ENCODE results near the gene ST8SIA1. TPM values are rescaled to one million over a fixed set of nuclear protein-coding genes. Genes with fewer than 3 reads are reported as not detected.

Gene ST8SIA1
- total RNA-seq, 1 donor from 2014 or later: 8.5 TPM

DNA sequence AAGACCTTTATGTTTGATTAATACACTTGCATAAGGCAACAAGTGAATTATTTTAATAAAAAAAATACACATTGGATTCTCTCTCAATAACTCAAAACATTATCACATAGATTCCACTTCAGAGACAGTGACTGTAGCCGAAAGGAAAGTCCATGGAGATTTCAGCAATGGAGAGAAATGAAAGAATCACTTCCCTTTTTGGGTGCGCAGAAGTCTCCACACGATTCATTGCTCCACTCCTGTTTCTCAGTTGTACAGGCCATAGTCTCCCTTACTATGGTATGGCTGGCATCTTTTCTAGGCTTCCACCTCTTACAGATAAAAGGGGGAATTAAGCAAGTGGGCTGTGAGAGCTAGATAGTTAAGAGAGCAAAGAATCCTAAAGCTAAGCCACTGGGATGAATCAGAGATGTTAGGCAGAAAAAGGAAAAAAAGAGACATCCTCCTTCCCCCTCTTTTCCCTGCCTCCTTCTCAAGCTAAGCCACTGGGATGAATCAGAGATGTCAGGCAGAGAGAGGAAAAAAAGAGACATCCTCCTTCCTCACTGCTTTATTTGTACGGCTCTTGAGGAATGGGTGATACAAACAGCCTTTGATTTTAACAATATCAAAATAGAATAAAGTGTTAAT is 16.3 kb downstream of the ST8SIA1 start:
- no peak for TF ChIP-seq CTCF (IDR thresholded peaks at IDR 0.05)
- H3K4me1 ChIP-seq: peaks cover under 1% of the 10 kb centered on the region
- H3K36me3 ChIP-seq: no peaks in the 10 kb centered on the region
- H3K27ac ChIP-seq: no peak overlapping the region
- intact Hi-C loops (cut with DNase I): no loop called here
- H3K4me3 ChIP-seq: no peak overlapping the region
- H3K27me3 ChIP-seq: no peaks in the 10 kb centered on the region
- peak; percentile 56 for ATAC-seq
- no peaks in the 10 kb centered on the region for H3K9me3 ChIP-seq
- no peak for DNase-seq

DNA sequence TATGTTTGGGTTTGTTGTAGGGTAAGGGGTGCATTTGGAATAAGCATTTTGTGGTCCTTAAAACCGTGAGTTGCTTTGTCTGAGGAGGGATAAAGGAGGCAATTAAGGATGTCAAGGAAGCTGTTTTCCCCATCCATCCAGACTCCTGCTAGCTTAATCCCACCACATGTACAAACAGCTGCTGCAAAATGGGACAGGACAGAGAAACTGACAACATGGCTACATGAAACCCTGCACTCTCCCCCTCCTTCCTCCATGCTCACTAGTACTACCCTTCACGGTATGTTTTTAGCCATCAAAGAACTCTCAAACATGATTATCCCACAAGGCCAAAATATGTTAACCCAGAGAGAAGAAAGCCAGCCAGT is 20.6 kb downstream of the ST8SIA1 start:
- no peak overlapping the region for H3K27ac ChIP-seq
- intact Hi-C loops (cut with DNase I): no loop called here
- no peak for DNase-seq
- no peaks in the 10 kb centered on the region for H3K27me3 ChIP-seq
- H3K9me3 ChIP-seq: no peaks in the 10 kb centered on the region
- no peaks in the 10 kb centered on the region for H3K36me3 ChIP-seq
- no peak for TF ChIP-seq CTCF (IDR thresholded peaks at IDR 0.05)
- no peak for ATAC-seq
- no peak overlapping the region for H3K4me3 ChIP-seq
- peaks cover 4% of the 10 kb centered on the region for H3K4me1 ChIP-seq

- H3K4me3 ChIP-seq: no peak overlapping the region
- TF ChIP-seq CTCF (IDR thresholded peaks at IDR 0.05): no peak
- H3K9me3 ChIP-seq: no peaks in the 10 kb centered on the region
- H3K36me3 ChIP-seq: no peaks in the 10 kb centered on the region
- H3K4me1 ChIP-seq: peaks cover 4% of the 10 kb centered on the region
- H3K27ac ChIP-seq: no peak overlapping the region
- no peak for DNase-seq
- no peaks in the 10 kb centered on the region for H3K27me3 ChIP-seq
- intact Hi-C loops (cut with DNase I): no loop called here
- no peak for ATAC-seq
These were observed 21.1 kb downstream of the ST8SIA1 start for GRCh38 chr12:22313286-22313962.

- DNase-seq: no peak
These were observed 22.2 kb downstream of the ST8SIA1 start for GRCh38 chr12:22312336-22312735.

GRCh38 chr12:22310709-22311108 is 23.8 kb downstream of the ST8SIA1 start:
- ATAC-seq: no peak
- intact Hi-C loops (cut with DNase I): no loop called here

More at GRCh38 chr12:22312336-22312735, 22.2 kb downstream of the ST8SIA1 start:
- Histone ChIP-seq H3K4me1 (peaks cover 4% of the 10 kb centered on the region), H3K27ac (no peak overlapping the region), H3K36me3 (no peaks in the 10 kb centered on the region), H3K27me3 (no peaks in the 10 kb centered on the region), H3K4me3 (no peak overlapping the region), H3K9me3 (no peaks in the 10 kb centered on the region)
- no peak for TF ChIP-seq CTCF (IDR thresholded peaks at IDR 0.05)
- intact Hi-C loops (cut with DNase I): no loop called here
- no peak for ATAC-seq

More at GRCh38 chr12:22310709-22311108, 23.8 kb downstream of the ST8SIA1 start:
- Histone ChIP-seq H3K27ac (no peak overlapping the region), H3K4me3 (no peak overlapping the region), H3K36me3 (no peaks in the 10 kb centered on the region), H3K9me3 (no peaks in the 10 kb centered on the region), H3K27me3 (no peaks in the 10 kb centered on the region), H3K4me1 (peaks cover 4% of the 10 kb centered on the region)
- TF ChIP-seq CTCF (IDR thresholded peaks at IDR 0.05): no peak
- no peak for DNase-seq

Data from upper lobe of right lung (tissue), 1 donor.